ENCODE measurements around the gene CEP85.
"Not testable (repeated sequence)": the region's sequence is repeated elsewhere in the genome, so short reads cannot be mapped to it uniquely, and the experiment has no call there.

The CEP85 gene

DNA sequence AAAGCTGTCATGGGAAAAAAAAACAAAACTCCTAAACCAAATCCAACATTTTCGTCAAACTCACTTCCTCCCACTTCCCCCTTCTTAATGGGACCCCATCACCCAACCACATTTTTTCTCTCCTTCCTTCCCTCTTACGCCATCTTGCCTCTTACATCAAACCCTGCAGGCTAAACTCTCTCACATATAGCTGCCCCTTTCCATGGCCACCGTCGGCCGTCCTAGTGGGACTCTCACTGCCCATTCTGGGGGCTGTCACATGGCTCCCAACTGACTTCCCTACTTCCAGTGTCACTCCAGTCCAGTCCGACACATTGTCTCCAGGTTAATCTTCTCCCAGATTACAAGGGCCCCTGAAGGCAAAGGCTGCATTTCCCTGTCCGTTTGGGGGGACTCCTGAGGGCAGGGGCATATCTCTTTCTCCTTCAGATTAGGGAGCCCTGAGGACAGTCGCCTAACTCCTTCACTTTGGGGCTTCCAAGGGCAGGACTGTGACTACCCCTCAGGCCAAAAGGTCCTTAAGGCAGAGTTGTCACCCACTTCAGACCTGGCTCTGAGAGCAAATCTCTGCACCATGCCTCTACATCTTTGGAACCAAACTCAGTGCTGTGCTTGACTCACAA, 71.8 kb downstream of the CEP85 start:
- H3K27me3 ChIP-seq (ENCODE audit: control insufficient read depth in 1 of 2, insufficient read depth in 2 of 2, low read length in 2 of 2) = no peaks in the 10 kb centered on the region
- peak overlapping the region; percentile 80 to 83 for H3K9ac ChIP-seq (ENCODE audit: low read length in 2 of 2)
- peaks cover 11% of the 10 kb centered on the region for H3K4me1 ChIP-seq (ENCODE audit: control insufficient read depth, insufficient read depth, low read length)
- peak overlapping the region; percentile 77 to 96 for H3K4me3 ChIP-seq (ENCODE audit: low read length in 2 of 2)
- no peaks in the 10 kb centered on the region for H3K36me3 ChIP-seq (ENCODE audit: control insufficient read depth in 2 of 2, insufficient read depth in 2 of 2, low read length in 2 of 2)
- H3K9me3 ChIP-seq (ENCODE audit: control insufficient read depth in 2 of 2, low read length in 2 of 2) = no peaks in the 10 kb centered on the region
- peak overlapping the region; percentile 6 for H3K27ac ChIP-seq (ENCODE audit: low read length)

DNA sequence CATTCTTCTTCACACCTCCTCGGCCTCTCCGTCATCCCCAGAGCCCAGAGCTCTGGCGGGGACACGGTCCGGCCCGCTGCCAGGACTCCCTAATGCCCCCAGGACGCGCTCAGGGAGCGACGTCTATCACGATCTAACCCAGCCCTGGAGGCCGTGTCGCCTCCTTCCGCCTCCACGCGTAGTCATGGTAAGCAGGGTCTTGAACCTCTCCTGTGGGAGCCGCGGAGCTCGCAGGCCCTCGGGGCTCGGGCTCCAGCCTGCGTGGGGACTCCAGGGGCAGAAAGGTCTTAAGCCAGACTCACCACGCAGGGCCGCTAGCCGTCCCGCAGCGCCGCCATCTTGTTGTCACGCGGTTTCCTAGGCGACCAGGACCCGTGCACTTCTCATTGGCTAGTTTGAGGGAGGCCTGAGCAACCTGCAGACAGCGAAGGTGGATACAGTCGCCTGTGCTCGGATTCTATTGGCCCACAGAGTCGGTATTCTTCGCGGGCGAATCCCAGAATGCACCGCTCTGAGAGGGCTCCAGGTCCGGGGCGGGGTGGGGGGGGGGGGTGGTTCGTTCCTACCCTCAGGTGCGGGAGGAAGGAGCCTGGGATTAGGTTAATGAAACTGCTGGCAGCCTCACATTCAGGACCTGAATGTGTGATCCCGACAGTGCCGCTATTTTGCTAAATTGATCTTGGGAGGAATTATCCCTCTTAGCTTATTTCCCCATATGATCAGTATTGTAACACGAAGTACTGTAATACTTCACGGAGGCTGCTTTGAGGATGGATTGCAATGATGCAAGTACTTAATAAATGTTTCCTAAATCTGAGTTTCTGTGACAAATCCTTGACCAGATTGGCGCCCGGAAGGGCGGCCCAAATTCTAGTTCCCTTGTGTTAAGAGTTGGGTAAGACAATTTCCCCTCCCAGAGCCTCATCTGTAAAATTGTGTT, 72.6 kb downstream of the CEP85 start, which contains the start of gene UBXN11:
TSS of gene UBXN11 (minus strand) at position 347 of the 940 bp plus-strand sequence. CDS start 3,753 bp downstream, outside the sequence.
- Histone ChIP-seq H3K4me1 (ENCODE audit: control insufficient read depth, insufficient read depth, low read length) (peaks cover 11% of the 10 kb centered on the region), H3K36me3 (ENCODE audit: control insufficient read depth in 2 of 2, insufficient read depth in 2 of 2, low read length in 2 of 2) (no peaks in the 10 kb centered on the region), H3K27me3 (ENCODE audit: control insufficient read depth in 1 of 2, insufficient read depth in 2 of 2, low read length in 2 of 2) (no peaks in the 10 kb centered on the region), H3K9me3 (ENCODE audit: control insufficient read depth in 2 of 2, low read length in 2 of 2) (no peaks in the 10 kb centered on the region), H3K9ac (ENCODE audit: low read length in 2 of 2) (peak within 1 kb of the TSS; percentile 80 to 83), H3K4me3 (ENCODE audit: low read length in 2 of 2) (peak within 1 kb of the TSS; percentile 77 to 96), H3K27ac (ENCODE audit: low read length) (peak within 1 kb of the TSS; percentile 6)

DNA sequence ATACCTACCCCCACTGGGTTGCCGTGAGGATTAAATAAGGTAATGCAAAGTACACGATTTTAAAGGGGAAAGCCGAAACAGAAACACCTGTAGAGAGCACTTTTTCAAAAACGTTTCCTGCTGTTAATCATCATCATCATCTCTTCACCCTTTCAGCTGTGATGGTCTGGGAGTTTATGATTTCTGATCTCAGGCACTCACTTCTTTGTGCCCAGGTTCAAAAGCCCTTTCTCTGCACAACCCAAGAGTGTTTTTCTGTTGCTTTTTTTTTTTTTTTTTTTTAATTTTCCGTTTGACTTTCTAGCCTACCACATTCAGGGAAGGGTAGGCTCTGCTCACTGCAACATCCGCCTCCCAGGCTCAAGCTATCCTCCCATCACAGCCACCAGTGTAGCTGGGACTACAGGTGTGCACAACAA, 73.4 kb downstream of the CEP85 start:
- Histone ChIP-seq H3K36me3 (ENCODE audit: control insufficient read depth in 2 of 2, insufficient read depth in 2 of 2, low read length in 2 of 2) (no peaks in the 10 kb centered on the region), H3K9ac (ENCODE audit: low read length in 2 of 2) (peak overlapping the region in 1 of 2 donors; percentile 32), H3K4me1 (ENCODE audit: control insufficient read depth, insufficient read depth, low read length) (peaks cover 11% of the 10 kb centered on the region), H3K9me3 (ENCODE audit: control insufficient read depth in 2 of 2, low read length in 2 of 2) (no peaks in the 10 kb centered on the region), H3K27ac (ENCODE audit: low read length) (no peak overlapping the region), H3K4me3 (ENCODE audit: low read length in 2 of 2) (no peak overlapping the region), H3K27me3 (ENCODE audit: control insufficient read depth in 1 of 2, insufficient read depth in 2 of 2, low read length in 2 of 2) (no peaks in the 10 kb centered on the region)

DNA sequence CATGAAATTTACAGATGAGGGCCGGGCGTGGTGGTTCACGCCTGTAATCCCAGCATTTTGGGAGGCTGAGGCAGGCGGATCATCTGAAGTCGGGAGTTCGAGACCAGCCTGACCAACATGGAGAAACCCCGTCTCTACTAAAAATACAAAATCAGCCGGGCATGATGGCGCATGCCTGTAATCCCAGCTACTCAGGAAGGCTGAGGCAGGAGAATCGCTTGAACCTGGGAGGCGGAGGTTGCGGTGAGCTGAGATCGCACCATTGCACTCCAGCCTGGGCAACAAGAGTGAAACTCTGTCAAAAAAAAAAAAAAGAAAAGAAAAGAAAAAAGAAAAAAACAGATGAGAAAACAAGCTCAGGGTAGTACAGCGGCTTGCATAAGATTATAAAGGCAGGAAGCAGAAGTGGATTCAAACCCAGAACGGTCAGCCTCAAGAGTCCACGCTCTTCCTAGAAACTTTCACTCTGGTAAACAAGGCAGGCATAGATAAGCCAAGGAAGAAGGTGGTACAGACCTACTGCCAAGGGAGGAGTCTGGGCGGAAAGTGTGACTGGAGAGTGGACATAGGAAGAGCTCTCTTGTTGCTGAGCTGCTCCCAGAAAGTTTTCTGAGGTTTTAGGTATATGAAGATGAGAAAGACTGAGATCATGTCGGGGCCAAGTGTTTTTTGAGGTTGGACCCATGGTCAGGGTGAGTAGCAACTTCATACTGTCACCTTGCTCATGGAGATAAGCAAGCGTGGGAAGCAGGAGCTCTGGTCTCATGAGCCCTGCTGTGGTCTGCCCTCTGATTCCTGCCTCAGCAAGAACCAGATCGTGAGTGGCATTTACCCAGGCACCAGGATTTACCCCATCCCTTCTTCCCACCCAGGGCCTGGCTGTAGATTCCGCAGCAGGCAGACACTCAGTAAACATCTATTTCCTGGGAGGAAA, 74.2 kb downstream of the CEP85 start:
- H3K9me3 ChIP-seq (ENCODE audit: control insufficient read depth in 2 of 2, low read length in 2 of 2); H3K36me3 ChIP-seq (ENCODE audit: control insufficient read depth in 2 of 2, insufficient read depth in 2 of 2, low read length in 2 of 2); H3K27ac ChIP-seq (ENCODE audit: low read length); H3K27me3 ChIP-seq (ENCODE audit: control insufficient read depth in 1 of 2, insufficient read depth in 2 of 2, low read length in 2 of 2); H3K9ac ChIP-seq (ENCODE audit: low read length in 2 of 2); H3K4me3 ChIP-seq (ENCODE audit: low read length in 2 of 2): not testable (repeated sequence)
- peaks cover 11% of the 10 kb centered on the region for H3K4me1 ChIP-seq (ENCODE audit: control insufficient read depth, insufficient read depth, low read length)

DNA sequence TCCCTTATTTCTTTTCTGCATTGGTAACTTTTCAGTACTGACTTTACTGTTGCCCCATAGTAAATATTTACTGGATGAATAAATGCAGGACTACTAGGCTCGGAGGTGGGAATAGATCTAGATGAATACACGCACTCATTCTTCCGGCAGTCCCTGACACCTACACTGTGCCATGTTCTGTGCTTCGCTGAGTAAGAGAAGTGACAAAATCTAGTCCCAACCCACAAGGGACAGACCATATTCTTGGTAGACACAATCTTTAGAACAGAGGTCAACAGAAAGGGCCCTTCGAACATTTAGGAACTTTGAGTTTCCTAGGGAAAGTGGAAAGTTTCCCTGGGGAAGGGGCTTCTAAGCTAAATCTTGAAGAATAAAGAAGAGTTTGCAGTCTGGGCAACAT, 80.5 kb downstream of the CEP85 start:
- H3K27ac ChIP-seq (ENCODE audit: low read length) = no peak overlapping the region
- peaks cover 0 to 6% of the 10 kb centered on the region in 2 donors for H3K27me3 ChIP-seq (ENCODE audit: control insufficient read depth in 1 of 2, insufficient read depth in 2 of 2, low read length in 2 of 2)
- H3K36me3 ChIP-seq (ENCODE audit: control insufficient read depth in 2 of 2, insufficient read depth in 2 of 2, low read length in 2 of 2) = no peaks in the 10 kb centered on the region
- H3K4me1 ChIP-seq (ENCODE audit: control insufficient read depth, insufficient read depth, low read length) = no peaks in the 10 kb centered on the region
- no peak overlapping the region for H3K9ac ChIP-seq (ENCODE audit: low read length in 2 of 2)
- no peaks in the 10 kb centered on the region for H3K9me3 ChIP-seq (ENCODE audit: control insufficient read depth in 2 of 2, low read length in 2 of 2)
- no peak overlapping the region for H3K4me3 ChIP-seq (ENCODE audit: low read length in 2 of 2)

DNA sequence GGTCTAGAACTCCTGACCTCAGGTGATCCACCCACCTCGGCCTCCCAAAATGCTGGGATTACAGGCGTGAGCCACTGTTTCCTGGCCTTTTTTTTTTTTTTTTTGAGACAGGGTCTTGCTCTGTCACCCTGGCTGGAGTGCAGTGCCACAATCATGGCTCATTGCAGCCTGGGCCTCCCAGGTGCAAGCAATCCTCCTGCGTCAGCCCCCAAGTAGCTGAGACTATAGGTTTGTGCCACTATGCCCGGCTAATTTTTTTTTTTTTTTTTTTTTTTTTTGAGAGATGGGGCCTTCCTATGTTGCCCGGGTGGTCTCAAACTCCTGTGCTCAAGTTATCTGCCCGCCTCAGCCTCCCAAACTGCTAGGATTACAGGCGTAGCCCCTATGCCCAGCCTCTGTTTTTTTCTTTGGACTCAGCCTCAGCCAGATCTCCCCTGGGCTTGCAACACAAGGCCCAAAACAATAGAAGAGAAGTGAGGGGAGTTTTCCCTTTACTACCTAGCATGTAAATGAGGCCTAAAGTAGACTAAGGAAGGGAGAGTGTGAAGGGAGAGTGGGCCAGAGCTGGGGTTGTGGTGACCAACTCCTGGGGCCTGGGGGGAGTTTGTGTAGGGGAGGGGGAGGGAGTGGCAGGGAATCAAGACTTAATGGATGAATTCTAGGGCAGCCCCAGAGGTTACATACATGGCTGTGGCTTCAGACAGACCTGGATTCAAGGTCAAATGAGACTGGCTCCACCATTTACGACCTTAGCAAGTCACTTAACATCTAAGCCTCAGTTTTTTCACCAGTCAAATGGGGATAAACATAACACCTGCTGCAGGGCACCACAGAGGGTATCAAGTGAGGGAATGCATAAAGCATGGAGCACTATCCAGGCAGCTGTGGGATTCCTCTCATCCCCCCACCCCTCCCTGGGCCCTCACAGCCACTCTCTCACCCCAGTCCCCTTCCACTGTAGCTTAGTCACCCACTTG, 82.2 kb downstream of the CEP85 start:
- Histone ChIP-seq H3K4me1 (ENCODE audit: control insufficient read depth, insufficient read depth, low read length) (peaks cover 2% of the 10 kb centered on the region), H3K27ac (ENCODE audit: low read length) (no peak overlapping the region), H3K9me3 (ENCODE audit: control insufficient read depth in 2 of 2, low read length in 2 of 2) (no peaks in the 10 kb centered on the region), H3K36me3 (ENCODE audit: control insufficient read depth in 2 of 2, insufficient read depth in 2 of 2, low read length in 2 of 2) (no peaks in the 10 kb centered on the region), H3K9ac (ENCODE audit: low read length in 2 of 2) (no peak overlapping the region), H3K27me3 (ENCODE audit: control insufficient read depth in 1 of 2, insufficient read depth in 2 of 2, low read length in 2 of 2) (peaks cover 4 to 8% of the 10 kb centered on the region in 2 donors), H3K4me3 (ENCODE audit: low read length in 2 of 2) (no peak overlapping the region)

DNA sequence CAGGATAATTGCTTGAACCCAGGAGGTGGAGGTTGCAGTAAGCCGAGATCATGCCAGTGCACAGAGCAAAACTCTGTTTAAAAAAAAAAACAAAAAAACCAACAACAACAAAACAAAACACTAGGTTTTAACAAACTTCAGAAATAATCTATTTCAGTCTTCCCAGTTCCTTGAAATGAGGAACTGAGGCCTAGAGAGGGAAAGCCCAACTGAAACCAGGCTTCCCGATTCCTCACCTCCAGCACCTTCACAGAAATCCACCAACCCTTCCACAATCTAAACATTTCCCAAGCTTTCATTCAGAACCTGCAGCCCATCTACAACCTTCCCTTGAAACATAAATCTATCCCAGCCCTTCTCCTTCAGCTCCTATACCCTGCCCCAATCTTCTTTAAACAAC, 83.1 kb downstream of the CEP85 start:
- Histone ChIP-seq H3K36me3 (ENCODE audit: control insufficient read depth in 2 of 2, insufficient read depth in 2 of 2, low read length in 2 of 2) (no peaks in the 10 kb centered on the region), H3K4me1 (ENCODE audit: control insufficient read depth, insufficient read depth, low read length) (peaks cover 7% of the 10 kb centered on the region), H3K27ac (ENCODE audit: low read length) (no peak overlapping the region), H3K27me3 (ENCODE audit: control insufficient read depth in 1 of 2, insufficient read depth in 2 of 2, low read length in 2 of 2) (peaks cover 4 to 8% of the 10 kb centered on the region in 2 donors), H3K9ac (ENCODE audit: low read length in 2 of 2) (no peak overlapping the region), H3K4me3 (ENCODE audit: low read length in 2 of 2) (no peak overlapping the region), H3K9me3 (ENCODE audit: control insufficient read depth in 2 of 2, low read length in 2 of 2) (no peaks in the 10 kb centered on the region)

DNA sequence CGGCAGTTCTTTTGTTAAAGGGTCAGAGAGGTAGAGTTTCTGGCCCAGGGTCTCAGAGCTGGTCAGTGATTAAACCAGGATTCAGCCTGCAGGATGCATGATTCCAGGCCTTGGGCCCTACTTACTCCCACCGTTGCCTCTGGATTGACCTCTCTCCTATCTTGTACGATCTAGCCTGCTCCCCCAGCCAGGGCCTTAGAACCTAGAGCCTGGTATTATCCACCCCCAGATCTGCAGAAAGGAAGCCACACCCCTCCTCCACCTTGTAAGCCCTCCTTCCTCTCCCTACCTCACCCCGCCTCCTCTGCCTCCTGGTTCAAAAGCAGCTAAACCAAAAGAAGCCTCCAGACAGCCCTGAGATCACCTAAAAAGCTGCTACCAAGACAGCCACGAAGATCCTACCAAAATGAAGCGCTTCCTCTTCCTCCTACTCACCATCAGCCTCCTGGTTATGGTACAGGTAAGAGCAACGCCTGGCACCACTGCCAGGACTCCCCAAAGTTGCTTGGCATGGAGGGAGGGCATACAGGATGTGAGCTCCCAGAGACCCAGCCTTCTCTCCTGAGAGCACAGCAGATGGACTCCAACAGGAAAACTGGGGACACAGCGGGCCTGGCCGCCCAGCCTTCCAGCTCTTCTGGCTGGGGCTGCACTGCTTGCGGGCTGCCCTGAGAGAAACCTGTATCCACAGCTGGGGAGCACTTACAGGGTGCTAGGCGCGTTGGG, 83.8 kb downstream of the CEP85 start, which contains the start of gene CD52:
TSS of gene CD52 (plus strand) at position 347 of the 726 bp plus-strand sequence. CDS start at position 407, 60 bp downstream.
- no peak within 1 kb of the TSS for H3K9ac ChIP-seq (ENCODE audit: low read length in 2 of 2)
- no peaks in the 10 kb centered on the region for H3K36me3 ChIP-seq (ENCODE audit: control insufficient read depth in 2 of 2, insufficient read depth in 2 of 2, low read length in 2 of 2)
- H3K4me1 ChIP-seq (ENCODE audit: control insufficient read depth, insufficient read depth, low read length) = peaks cover 7% of the 10 kb centered on the region
- no peak within 1 kb of the TSS for H3K27ac ChIP-seq (ENCODE audit: low read length)
- no peaks in the 10 kb centered on the region for H3K9me3 ChIP-seq (ENCODE audit: control insufficient read depth in 2 of 2, low read length in 2 of 2)
- peak within 1 kb of the TSS in 1 of 2 donors; percentile 15 for H3K4me3 ChIP-seq (ENCODE audit: low read length in 2 of 2)
- peaks cover 4 to 8% of the 10 kb centered on the region in 2 donors for H3K27me3 ChIP-seq (ENCODE audit: control insufficient read depth in 1 of 2, insufficient read depth in 2 of 2, low read length in 2 of 2)
